IPS-NIHi11 (cell line): ENCODE data around the gene GPR15LG.
A peak's percentile ranks its signal among the peaks of the same experiment; 100 is the strongest.
"Not testable (repeated sequence)": the region's sequence is repeated elsewhere in the genome, so short reads cannot be mapped to it uniquely, and the experiment has no call there.

ENCODE experiments used
- DNase-seq: peaks from one replicate; pipeline ENCODE4 v3.0.0; 2012; ENCODE audit warnings: mixed read lengths, low spot score

GPR15LG gene

DNA sequence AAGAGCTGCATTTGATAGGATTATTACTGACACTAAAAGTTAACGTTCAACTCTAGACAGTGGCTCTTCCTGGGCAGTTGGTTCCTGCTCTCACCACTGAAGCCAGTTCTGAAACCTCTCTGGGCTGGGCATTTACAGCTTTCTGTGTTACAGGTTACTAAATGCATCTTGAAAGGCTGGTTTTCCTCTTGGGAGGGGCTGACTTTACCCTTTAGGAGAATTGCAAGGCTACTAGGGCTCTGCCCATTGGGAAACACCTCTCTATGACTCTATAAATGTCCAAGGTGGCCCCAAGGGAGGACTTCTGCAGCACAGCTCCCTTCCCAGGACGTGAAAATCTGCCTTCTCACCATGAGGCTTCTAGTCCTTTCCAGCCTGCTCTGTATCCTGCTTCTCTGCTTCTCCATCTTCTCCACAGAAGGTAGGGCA is at the start of gene GPR15LG:
GPR15LG (plus strand) TSS at position 301 of the 429 bp plus-strand sequence; CDS start at position 352, 51 bp downstream.
- no peak for DNase-seq

DNA sequence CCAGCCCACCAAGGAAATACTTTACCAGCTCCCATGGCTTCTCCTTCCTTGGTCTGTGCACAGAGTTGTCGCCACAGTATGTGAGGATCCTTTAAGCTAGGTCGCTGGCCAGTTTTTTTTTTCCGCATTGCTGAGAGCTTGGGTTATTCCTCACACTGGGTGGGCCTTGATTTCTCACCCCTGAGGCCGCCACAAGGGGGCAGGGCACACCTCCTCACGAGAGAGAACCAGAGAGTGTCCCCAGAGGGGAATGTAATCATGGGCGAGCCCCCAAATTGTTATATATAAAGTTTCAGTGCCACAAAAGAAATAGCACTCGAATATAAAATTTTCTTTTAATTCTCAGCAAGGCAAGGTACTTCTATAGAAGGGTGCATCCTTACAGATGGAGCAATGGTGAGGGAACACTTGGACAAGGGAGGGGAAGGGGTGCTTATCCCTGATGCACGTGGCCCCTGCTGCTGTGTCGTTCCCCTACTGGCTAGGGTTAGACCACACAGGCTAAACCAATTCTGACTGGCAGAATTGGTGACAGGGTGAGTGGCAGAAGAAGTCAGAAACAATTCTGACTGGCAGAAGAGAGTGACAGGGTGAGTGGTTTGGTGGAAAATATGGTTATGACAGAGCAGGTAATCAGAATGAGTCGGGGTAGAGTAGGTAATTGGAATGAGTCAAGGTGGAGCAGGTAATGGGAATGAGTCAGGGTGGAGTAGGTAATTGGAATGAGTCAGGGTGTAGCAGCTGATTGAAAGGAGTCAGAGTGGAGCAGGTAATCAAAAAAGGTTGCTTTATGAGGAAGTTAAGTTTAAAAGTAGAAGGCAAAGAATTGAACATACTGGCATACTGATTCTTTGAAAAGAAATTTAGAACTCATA is 47.5 kb upstream of the GPR15LG start:
- not testable (repeated sequence) for DNase-seq

DNA sequence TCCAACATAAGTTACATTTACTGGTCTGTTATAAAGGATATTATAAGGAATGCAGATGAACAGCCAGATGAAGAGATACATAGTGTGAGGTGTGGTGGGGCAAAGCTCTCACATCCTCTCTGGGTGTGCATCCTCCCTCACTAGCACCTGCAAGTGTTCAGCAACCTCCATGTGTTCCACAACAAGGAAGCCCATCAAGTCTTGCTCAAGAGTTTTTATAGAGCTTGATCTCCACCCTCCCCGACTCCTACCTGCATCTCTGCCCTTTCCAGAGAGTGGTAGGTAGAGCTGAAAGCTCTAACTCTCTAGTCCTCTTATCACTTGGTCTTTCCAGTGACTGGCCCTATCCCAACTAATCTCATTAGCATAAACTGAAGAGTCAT is 46.8 kb upstream of the GPR15LG start:
- DNase-seq: no peak

DNA sequence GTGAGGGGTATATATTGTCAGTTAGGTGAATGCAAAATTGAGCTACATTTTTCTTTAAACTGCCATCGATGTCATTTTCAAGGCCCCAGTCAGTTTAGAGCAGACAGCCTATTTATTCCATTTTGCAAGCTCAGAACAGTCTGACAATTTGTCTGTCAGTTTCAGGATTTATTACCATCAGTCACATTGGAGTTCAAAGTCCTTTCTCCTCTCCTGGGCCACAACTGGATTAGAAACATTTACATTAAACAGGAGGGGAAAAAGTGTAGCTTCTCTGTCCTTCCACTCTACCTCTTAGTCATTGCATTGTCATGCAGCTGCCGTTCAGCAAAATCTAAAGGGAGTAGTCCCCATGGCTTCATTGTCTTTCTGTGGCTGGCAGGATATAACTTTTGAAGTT is 37.8 kb upstream of the GPR15LG start:
- DNase-seq: no peak

DNA sequence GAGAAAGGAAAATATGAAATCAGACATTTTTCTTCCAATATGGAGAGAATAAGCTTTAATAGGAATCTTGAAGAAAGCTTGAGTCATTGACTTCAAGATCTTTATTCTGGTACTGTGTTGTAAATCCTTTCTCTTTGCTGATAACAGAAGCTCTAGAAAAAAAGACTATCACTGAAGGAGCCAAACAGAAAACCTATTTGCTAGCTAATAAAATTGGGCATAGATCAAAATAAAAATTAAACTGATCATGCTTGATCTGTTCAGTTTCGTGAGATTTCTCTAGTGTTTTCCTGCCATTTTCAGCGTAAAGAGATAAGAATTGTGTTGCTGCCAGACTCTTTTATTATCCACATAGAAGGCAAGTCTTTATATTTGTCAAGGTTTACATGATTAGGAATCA is 35.8 kb upstream of the GPR15LG start:
- DNase-seq: no peak

DNA sequence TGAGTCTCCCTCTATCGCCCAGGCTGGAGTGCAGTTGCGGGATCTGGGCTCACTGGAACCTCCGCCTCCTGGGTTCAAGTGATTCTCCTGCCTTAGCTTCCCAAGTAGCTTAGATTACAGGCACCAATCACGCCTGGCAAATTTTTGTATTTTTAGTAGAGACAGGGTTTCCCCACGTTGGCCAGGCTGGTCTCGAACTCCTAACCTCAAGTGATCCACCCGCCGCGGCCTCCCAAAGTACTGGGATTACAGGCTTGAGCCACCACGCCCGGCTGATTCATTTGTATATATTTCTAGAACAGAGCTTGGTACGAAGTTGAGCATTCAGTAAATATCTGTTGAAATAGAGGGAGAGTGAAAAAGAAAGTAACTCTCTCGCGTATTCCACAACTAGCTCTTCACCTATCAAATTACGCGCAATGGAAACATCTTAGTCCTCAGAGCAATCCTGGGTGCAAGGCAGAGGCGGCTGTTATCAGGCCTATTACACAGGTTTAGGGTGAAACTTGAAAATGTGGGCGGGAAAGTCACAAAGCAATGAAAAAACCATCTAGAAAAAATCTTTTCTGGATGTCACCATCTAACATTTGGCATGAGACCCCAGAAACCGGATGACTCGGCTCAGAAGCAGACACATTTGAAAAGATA is 35.0 kb upstream of the GPR15LG start:
- DNase-seq: no peak

DNA sequence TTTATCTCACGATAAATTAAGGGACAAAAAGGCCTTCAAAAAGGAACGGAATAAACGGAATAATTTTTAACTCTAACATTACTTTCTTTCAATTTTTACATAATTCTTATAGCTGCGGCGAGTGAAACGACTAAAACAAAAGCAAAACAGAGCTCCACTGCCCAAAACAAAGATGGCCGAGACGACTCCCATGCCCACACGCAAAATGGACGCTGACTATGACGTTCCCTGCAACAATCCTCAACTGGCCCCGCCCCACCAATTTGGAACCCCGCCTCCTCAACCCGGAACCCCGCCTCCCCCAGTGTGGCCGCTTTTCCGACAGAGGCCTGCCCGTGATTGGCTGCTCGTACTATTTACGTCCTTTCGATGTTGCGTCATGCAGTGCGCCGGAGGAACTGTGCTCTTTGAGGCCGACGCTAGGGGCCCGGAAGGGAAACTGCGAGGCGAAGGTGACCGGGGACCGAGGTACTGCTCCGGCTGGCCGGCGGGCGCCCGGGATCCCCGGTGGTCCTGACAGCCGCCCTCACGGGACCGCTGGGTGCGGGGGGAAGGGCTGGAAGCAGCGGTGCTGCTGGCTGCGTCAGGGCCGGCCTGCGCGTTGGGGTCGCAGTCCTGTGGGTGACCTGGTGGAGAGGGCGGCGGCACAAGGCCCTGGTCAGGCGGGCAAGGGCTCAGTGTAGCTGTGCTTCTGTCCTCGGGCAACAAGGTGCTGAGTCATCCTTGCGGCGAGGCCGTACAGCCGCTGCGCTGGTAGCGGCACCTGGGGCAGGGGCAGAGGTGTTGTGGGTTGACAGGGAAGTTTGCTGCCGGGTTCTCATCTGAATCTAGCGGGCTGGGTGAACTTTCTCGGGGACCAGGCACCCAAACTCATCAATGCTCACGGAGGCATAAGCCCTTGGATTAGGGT is 34.2 kb upstream of the GPR15LG start, which contains the start of gene GHITM:
GHITM (plus strand) TSS at position 384 of the 910 bp plus-strand sequence. CDS start 1,992 bp downstream, outside the sequence.
- peak; percentile 96 for DNase-seq

DNA sequence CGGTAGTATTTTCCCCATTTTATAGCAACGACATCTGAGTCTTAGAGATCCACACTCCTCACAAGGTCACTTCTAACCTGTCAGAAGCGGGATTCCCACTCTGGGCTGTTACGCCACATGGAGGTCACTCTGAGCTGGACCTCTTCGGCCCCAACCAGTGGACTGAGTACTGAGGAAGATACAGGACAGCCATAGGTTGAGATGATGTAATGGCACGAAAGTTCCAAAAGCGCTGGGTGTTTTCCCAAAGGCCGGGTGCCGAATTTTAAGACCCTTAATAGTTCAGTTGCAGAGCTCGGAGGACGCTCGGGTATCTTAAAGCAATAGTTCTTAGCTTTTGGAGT is 33.6 kb upstream of the GPR15LG start:
- DNase-seq: no peak

DNA sequence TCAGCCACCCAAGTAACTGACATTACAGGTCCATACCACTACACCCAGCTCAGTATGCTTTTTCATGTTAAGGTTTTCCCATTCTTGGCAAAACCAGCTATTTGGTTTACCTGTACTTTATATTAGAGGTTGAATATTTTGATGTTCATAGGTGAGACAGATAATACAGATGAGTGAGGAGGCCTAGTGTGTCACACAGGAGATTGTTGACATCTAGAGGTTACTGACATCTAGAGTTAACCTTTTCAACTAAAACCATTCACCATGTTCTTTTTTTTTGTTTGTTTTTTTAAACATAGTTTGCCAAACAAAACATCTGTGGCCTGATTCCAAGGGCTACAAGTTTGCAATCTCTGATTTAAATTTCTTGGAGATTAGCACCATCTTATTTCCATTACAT is 26.3 kb upstream of the GPR15LG start:
- DNase-seq: no peak

DNA sequence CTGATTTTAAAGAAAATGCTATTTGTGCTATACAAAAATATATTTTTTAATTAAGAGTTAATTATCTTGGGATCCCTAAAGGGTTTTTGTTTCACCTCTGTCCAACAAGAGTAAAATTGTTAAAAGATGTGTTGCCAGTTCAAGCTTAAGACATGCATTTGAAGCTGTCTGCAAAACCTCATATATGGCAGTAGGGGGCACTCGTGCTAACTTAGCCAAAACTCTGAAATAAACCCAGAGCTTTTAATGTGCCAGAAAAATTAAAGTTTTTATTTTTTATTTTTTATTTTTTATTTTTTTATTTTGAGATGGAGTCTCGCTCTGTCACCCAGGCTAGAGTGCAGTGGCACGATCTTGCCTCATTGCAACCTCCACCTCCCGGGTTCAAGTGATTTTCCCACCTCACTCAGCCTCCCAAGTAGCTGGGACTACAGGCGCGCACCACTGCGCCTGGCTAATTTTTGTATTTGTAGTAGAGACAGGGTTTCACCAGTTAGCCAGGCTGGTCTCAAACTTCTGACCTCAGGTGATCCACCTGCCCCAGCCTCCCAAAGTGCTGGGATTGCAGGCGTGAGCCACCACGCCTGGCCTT is 25.5 kb upstream of the GPR15LG start:
- DNase-seq: peak; percentile 46

DNA sequence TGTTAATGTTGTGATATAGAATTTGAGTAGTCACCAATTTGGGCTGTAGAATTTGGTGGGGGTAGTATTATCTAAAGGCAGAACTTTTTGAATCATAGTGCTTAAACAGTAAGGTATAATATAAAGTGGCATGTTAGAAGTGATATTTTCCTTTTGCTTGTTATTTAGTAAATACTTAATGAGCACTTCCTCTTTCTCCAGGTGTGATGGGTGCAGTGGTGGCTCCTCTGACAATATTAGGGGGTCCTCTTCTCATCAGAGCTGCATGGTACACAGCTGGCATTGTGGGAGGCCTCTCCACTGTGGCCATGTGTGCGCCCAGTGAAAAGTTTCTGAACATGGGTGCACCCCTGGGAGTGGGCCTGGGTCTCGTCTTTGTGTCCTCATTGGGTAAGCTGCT is 23.7 kb upstream of the GPR15LG start:
- no peak for DNase-seq

DNA sequence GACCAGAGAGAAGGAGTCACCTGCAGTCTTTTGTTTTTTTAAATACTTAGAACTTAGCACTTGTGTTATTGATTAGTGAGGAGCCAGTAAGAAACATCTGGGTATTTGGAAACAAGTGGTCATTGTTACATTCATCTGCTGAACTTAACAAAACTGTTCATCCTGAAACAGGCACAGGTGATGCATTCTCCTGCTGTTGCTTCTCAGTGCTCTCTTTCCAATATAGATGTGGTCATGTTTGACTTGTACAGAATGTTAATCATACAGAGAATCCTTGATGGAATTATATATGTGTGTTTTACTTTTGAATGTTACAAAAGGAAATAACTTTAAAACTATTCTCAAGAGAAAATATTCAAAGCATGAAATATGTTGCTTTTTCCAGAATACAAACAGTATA is 20.8 kb upstream of the GPR15LG start:
- DNase-seq: no peak

DNA sequence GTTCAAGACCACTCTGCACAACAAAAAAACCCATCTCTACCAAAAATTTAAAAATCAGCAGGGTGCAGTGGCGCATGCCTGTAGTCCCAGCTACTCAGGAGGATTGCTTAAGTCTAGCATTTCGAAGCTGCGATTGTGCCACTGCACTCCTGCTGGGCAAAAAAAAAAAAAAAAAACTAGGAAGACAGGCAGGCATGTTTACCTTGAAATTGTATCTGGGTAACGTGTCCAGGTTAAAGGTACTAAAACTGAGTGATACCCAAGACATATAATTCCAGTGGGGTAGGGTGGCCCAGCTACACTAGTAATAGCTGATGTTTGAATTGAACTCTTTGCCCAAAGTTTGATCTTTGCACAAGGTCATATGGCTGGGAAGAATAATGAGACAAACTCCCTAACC is 18.1 kb upstream of the GPR15LG start:
- no peak for DNase-seq

DNA sequence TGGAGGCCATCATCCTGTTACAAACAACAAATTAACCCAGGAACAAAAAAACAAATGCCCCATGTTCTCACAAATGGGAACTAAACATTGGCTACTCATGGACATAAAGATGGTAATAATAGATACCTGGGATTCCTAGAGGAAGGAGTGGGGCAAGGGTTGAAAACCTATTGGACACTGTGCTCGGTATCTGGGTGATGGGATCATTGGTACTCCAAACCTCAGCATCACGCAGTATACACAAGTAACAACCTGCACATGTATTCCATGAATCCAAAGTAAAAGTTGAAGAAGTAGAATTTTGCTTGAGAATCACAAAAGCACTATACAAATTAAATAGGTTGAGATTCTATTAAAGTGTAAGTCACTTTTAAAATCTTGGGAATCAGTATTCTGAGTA is 17.6 kb upstream of the GPR15LG start:
- no peak for DNase-seq

DNA sequence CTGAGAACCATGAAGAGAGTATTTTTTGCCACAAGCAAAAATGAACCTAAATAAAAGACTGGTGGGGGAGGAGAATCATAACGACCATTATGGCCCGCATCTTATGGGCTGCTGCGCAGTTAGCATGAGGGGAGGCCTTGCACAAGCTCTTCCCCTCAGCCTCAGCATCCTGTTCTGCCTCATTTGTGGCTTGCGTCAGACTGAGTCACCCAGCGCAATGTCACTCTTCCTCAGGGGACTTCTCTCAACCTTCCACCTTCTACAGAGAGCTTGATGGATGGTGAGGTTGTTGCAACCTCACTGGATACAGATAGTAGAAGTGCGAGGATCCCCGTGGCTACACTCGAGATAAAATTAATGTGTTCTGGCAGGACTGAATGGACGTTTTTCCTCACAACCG is 16.8 kb upstream of the GPR15LG start:
- no peak for DNase-seq

DNA sequence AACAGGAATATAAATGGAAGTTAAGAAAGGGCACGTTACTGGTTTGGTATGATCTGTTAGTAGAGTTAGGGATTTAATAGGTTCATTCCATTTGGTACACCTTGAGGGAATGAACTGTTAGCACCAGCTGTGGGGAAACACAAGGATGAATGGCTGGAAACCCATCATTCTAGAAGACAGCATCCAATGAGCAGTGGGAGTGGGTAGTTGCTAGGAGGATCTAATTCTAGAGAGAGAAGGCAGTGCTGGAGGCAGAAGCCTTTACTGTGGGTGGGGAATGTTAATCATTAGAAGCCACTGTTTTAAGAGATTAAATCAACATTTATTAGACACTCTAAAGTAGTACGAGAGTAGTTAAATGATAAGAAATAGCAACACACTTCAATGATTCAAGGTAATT is 15.5 kb upstream of the GPR15LG start:
- DNase-seq: no peak

DNA sequence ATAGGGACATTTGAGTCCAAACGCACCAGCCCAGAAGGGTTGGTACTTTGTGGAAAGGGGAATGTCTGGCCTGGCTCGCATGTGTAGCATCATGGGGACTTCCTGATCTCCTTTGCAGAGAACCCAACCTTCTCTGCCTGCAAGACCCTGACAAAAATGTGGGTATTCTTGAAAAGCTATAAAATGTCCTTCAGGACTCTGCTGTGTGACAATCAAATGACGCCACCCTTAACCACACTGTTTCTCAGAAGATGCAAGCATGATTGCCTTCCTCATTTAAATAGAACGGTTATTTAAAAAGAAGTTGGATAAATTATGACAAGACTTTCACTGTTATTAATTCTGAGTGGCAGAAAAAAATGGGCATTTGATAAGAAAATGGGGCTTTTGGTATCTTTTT is 15.1 kb upstream of the GPR15LG start:
- DNase-seq: no peak

DNA sequence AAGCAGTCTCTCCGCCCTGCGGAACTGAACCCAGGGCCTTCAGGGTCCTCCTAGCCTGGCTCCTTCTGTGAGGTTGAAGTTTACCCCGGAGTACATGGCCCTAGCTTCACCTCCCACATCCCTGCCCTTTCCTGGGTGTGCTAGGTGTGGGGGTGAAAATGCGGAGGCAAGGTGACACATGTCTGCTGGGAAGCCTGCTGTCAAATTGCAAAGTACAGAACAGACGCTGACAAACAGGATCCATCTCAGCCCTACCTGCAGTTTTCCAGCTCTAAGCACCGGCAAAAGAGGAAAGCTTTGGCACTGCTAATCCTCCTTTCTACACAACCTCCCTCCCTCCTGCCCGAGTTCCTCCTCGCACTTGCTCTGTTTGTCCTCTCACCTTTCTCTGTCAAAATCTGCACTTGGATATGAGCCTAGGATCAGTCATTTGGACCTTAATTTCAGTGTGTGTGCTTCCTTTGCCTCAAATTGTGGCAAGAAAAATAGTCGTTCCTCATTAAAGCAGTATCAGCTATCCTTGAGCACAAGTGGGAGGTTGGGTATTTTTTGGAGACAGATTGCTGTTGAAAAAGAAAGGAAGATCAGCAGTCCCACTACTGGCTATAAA is 14.4 kb upstream of the GPR15LG start:
- DNase-seq: peak; percentile 26

DNA sequence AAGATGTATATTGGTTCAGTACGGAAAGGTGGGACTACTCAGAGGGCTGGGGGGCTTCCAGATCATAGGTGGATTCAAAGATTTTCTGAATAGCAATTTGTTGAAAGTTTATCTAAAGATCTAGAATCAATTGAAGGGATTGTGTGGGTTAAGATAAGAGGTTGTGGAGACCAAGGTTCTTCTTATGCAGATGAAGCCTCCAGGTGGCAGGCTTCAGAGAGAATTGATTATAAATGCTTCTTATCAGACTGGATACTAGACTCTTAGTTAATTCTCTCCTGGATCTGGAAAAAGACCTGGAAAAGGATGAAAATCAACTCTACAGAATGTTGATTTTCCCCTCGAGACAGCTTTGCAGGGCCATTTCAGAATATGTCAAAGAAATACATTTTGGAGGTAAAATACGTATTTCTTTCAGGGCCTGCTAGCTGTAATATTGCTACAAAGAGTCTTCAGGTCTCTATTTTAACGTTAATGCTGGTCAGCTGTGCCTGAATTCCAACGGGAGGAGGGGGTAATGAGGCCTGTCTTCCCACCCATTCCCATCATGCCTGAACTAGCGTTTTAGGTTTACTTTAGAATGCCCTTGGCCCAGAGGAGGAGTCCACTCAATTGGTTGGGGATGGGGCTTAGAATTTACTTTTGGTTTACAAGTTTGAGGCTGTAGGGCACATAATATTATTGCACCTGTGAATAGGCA is 12.8 kb upstream of the GPR15LG start:
- DNase-seq: no peak

DNA sequence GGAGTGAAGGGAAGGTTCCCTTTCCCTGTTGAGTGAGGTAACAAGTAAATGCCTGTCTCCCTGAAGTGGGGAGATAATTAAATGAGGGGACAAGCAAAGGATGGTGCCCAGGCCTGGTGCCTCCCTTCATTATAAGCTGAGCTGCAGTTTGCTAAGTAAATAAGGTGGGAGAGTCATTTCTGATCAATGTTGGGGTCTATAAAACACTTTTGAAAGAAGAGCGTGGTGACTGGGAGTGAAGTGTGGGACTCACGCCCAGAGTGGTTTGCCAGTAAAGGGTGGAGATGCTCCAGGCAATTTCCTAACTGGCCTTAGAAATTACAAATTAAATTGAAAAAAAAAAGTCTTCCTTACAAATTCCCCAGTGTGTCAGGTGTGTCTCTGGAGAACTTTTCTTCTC is 9.6 kb upstream of the GPR15LG start:
- DNase-seq: no peak

DNA sequence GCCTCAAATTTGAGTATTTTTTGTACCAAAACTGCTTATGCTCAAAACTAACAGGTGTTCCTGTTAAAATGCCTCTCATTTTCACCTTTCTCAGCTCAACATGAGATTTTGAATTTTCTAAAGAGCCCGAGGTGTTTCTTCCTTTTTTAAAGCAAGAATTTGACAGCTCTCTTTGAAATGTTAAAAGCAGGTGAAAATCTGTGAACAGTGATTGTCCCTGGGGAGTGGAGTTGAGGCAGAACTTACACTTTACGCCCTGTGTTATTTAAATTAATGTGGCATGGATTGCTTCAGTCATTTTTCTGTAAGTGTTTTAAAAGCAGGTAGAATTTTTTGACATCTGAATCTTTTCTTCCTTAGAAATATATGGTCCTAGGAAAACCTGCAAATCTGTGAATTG is 9.2 kb upstream of the GPR15LG start:
- no peak for DNase-seq
